ENCODE data around the gene SELENOS.
A peak's percentile ranks its signal among the peaks of the same experiment; 100 is the strongest.

SELENOS gene

DNA sequence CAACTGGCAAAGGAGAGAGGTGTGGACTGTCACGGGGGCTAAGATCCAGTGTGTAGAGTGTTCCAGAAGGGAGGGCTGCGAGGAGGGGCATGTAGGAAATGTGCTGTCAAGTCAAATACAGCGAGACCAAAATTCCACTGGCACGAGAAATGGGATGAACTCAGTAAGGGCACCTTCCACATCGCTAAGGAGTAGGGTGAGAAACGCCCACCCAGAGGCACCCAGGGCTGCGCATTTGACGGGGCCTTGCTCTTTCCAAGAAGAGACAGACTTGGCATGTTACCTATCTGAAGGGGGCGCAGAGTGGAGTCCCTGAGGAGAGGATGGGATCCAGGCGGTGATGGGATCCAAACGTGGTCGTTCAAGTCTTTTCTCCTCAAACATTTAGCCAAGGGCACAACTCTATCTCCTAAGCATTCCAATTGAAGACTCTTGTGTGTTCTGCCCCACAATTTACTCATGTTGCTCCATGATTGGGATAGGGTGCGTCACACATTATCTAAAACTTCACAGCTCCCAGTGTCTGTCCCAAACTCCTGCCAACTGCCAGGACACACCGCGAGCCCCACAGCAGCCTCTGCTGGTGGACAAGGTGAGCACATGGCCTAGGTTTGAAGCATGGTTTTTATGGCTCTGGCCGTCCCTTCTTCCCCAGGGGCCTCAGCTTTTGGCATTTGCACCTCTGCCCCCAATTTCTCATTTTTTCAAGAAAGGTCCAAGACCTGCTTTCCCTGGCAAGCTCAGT is 7.6 kb downstream of the SELENOS start:
- no peak for DNase-seq (ENCODE audit: low read depth)
- no peak overlapping the region for H3K4me3 ChIP-seq (ENCODE audit: low read depth, low read length)
- in situ Hi-C loops (cut with HindIII; ENCODE audit: low sequenced_read_pairs) = no loop called here
- TF ChIP-seq, protein P1, sequence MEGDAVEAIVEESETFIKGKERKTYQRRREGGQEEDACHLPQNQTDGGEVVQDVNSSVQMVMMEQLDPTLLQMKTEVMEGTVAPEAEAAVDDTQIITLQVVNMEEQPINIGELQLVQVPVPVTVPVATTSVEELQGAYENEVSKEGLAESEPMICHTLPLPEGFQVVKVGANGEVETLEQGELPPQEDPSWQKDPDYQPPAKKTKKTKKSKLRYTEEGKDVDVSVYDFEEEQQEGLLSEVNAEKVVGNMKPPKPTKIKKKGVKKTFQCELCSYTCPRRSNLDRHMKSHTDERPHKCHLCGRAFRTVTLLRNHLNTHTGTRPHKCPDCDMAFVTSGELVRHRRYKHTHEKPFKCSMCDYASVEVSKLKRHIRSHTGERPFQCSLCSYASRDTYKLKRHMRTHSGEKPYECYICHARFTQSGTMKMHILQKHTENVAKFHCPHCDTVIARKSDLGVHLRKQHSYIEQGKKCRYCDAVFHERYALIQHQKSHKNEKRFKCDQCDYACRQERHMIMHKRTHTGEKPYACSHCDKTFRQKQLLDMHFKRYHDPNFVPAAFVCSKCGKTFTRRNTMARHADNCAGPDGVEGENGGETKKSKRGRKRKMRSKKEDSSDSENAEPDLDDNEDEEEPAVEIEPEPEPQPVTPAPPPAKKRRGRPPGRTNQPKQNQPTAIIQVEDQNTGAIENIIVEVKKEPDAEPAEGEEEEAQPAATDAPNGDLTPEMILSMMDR (IDR thresholded peaks at IDR 0.05; ENCODE audit: low read depth, low read length, missing control alignments) = peak; percentile 45

DNA sequence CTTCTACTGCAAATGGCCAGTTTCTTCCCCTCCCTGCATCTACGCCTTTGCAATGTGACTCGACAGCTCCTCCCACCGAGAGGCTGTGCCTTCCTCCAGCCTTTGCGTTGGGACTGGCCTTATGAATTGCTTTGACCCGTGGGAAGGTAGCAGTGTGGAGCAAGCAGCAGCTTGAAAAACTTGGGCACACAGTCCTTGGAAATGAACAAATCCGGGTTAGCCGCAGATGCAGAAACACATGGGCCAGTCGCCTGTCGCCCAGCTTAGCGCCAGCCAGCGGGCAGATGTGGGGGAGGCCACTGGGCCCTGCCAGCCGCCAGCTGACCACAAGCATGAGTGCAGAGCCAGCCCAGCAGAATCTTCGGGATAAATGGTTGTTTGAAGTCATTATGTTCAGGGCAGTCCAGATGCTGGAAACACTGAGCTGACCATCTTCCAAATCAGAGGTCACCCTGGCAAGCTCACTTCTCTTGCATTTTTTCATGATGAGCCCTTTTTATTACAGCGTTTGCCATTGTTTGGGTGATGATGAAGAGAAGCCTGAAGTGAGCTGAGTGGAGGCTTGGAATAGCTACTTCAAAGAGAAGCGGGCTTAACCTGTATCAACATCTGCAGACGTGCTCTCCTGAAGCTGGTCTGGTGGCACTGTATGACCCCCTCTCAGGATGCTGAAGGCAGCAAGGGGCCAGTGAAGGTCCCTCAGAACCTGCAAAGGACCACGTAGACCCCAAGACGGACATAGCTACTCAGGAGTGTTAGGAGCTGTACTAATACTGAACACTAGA is 9.8 kb downstream of the SELENOS start:
- DNase-seq (ENCODE audit: low read depth) = peak; percentile 76
- TF ChIP-seq, protein P1 (IDR thresholded peaks at IDR 0.05; ENCODE audit: low read depth, low read length, missing control alignments) = no peak
- H3K4me3 ChIP-seq (ENCODE audit: low read depth, low read length) = no peak overlapping the region
- in situ Hi-C loops (cut with HindIII; ENCODE audit: low sequenced_read_pairs) = no loop called here

- TF ChIP-seq, protein P1 (IDR thresholded peaks at IDR 0.05; ENCODE audit: low read depth, low read length, missing control alignments) = no peak
- DNase-seq (ENCODE audit: low read depth) = no peak
- H3K4me3 ChIP-seq (ENCODE audit: low read depth, low read length) = no peak overlapping the region
- in situ Hi-C loops (cut with HindIII; ENCODE audit: low sequenced_read_pairs) = no loop called here
These were observed 10.5 kb downstream of the SELENOS start for GRCh38 chr15:101266787-101267186.

GRCh38 chr15:101266034-101266433 is 11.3 kb downstream of the SELENOS start:
- in situ Hi-C loops (cut with HindIII; ENCODE audit: low sequenced_read_pairs) = no loop called here
- TF ChIP-seq, protein P1 (IDR thresholded peaks at IDR 0.05; ENCODE audit: low read depth, low read length, missing control alignments) = no peak
- no peak overlapping the region for H3K4me3 ChIP-seq (ENCODE audit: low read depth, low read length)
- DNase-seq (ENCODE audit: low read depth) = no peak

GRCh38 chr15:101264911-101265641 is 12.2 kb downstream of the SELENOS start:
- TF ChIP-seq, protein P1 (IDR thresholded peaks at IDR 0.05; ENCODE audit: low read depth, low read length, missing control alignments) = no peak
- H3K4me3 ChIP-seq (ENCODE audit: low read depth, low read length) = no peak overlapping the region
- in situ Hi-C loops (cut with HindIII; ENCODE audit: low sequenced_read_pairs) = no loop called here
- DNase-seq (ENCODE audit: low read depth) = no peak

DNA sequence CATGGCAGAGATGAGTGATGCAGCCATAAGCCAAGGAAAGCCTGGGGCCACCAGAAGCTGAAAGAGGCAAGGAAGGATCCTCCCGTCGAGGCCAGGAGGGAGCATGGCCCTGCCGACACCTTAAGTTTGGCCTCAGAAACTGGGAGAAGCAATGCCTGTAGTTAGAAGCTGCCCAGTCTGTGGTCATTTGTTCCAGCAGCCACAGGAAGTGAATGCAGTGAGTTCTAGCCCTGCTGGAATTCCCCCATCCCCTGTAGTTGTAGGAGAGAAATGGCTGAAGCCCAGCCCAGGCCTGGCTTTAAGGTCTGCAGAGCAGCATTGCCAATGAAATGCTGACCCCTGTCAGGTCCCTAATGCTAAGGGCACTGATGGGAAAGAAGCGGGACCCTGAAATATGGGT is 13.3 kb downstream of the SELENOS start:
- in situ Hi-C loops (cut with HindIII; ENCODE audit: low sequenced_read_pairs) = no loop called here
- no peak overlapping the region for H3K4me3 ChIP-seq (ENCODE audit: low read depth, low read length)
- TF ChIP-seq, protein P1 (IDR thresholded peaks at IDR 0.05; ENCODE audit: low read depth, low read length, missing control alignments) = no peak
- DNase-seq (ENCODE audit: low read depth) = no peak

Measured in astrocyte of the cerebellum (primary cell).